Stomach (tissue), 4 donors: Measurements from ENCODE around the gene TMEM72.

ENCODE experiments used
- EP300 ChIP-seq: sonication (generic); formaldehyde crosslinking; IDR thresholded peaks from one replicate; pipeline ENCODE4 v1.6.1; 2017; ENCODE audit warnings: antibody characterized with exemption
- POLR2AphosphoS5 ChIP-seq, 3 donors: sonication (generic); formaldehyde crosslinking; IDR thresholded peaks; one replicate each; pipeline ENCODE4 v1.6.1; 2016; ENCODE audit warnings: antibody characterized with exemption in 3 of 3
- TF ChIP-seq, protein P1 (sequence below), 7 experiments: fragments of 450-650 bp in 4 of 7; fragments of 200-600 bp in 3 of 7; sonication (generic) in 3 of 7; IDR thresholded peaks; one replicate each; pipeline ENCODE4 v1.5.1; 2016 to 2019; ENCODE audit warnings: antibody characterized with exemption in 7 of 7, control low read depth in 2 of 7, mild to moderate bottlenecking in 1 of 7

DNA sequence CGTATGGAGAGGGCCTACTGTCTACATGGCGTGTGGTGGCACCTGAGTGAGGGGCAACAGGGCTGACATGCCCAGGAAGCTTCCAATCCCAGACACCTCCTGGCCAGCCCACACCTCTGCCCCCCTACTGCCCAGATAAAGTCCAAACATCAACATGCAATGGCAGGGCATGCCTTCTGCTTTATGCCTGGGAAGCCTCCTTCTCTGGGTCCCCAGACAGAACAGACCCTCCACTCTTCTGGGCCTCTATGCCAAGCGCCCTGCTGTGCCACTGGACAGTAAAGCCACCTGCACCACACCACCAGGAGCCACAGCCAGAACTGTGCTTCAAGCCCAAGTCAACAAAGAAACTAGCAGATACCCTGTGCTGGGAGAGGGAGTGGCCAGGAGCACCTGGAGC, 12.5 kb downstream of the TMEM72 start:
- TF ChIP-seq, protein P1, sequence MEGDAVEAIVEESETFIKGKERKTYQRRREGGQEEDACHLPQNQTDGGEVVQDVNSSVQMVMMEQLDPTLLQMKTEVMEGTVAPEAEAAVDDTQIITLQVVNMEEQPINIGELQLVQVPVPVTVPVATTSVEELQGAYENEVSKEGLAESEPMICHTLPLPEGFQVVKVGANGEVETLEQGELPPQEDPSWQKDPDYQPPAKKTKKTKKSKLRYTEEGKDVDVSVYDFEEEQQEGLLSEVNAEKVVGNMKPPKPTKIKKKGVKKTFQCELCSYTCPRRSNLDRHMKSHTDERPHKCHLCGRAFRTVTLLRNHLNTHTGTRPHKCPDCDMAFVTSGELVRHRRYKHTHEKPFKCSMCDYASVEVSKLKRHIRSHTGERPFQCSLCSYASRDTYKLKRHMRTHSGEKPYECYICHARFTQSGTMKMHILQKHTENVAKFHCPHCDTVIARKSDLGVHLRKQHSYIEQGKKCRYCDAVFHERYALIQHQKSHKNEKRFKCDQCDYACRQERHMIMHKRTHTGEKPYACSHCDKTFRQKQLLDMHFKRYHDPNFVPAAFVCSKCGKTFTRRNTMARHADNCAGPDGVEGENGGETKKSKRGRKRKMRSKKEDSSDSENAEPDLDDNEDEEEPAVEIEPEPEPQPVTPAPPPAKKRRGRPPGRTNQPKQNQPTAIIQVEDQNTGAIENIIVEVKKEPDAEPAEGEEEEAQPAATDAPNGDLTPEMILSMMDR (IDR thresholded peaks at IDR 0.05), result no peak
- no peak for TF ChIP-seq EP300
- no peak for TF ChIP-seq POLR2AphosphoS5 (IDR thresholded peaks at IDR 0.05)
